CD4-positive, alpha-beta T cell treated with Interleukin-4 for 1 hour (primary cell): ENCODE results near the gene ZNF286A.
"Not testable (repeated sequence)": the region's sequence is repeated elsewhere in the genome, so short reads cannot be mapped to it uniquely, and the experiment has no call there.

Source experiments
- DNase-seq, 2 donors: peaks; one replicate each; pipeline ENCODE4 v3.0.0-alpha.2; 2020 to 2022

The ZNF286A gene

DNA sequence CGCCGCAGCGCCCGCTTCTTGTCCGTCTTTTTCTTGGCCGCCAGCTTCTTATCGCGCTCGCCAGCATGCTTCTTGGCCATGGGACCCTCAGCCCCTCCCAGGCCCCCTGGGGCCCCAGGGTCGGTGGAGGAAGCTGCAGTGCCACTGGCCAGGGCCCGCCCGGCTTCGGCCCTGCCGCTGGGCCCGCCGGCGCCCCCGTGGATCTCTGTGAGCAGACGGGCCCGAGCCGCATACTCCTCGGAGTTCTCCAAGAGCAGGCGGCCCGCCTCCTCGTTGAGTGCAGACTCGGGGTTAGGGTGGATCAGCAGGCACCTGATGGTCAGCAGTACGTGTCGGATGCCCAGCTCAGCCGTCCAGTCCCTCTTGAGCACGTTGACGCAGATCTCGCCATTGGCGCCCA lies 4.7 kb downstream of the ZNF286A start:
- DNase-seq = not testable (repeated sequence)

DNA sequence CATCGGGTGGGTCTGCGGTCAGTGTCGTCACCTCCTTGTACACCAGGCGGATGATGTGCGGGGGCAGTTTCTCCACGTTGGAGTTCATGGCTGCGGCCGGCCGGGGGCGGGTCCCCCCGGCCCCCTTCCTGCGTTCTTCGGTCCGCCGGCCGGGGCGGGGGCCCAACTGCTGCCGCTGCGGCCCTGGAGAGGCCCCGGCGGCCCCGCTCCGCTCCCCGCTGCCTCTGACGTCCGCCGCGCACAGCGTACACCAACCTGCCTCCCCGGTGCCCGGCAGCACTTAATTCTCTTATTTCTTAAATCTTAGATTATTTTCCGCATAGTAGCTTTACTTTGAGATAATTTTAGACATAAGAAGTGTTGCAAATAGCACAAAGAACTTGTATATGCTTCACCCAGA lies 5.3 kb downstream of the ZNF286A start:
- DNase-seq = not testable (repeated sequence)

DNA sequence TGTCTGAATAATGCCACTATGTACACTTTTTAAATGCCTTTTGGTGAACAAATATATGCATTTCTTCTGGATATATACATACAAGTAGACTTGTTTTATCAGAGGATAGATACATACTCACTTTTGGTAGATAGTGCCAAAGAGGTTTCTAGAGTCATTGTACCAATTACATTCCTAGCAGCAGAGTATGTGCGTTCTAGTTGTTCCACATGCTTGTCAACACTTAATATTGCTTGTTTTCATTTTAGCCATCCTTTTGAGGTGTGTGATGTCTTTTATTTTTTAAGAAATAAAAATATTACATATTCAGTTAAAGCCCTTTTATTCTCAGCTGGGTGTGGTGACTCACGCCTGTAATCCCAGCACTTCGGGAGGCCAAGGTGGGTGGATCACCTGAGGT lies 9.3 kb downstream of the ZNF286A start:
- DNase-seq = not testable (repeated sequence)

DNA sequence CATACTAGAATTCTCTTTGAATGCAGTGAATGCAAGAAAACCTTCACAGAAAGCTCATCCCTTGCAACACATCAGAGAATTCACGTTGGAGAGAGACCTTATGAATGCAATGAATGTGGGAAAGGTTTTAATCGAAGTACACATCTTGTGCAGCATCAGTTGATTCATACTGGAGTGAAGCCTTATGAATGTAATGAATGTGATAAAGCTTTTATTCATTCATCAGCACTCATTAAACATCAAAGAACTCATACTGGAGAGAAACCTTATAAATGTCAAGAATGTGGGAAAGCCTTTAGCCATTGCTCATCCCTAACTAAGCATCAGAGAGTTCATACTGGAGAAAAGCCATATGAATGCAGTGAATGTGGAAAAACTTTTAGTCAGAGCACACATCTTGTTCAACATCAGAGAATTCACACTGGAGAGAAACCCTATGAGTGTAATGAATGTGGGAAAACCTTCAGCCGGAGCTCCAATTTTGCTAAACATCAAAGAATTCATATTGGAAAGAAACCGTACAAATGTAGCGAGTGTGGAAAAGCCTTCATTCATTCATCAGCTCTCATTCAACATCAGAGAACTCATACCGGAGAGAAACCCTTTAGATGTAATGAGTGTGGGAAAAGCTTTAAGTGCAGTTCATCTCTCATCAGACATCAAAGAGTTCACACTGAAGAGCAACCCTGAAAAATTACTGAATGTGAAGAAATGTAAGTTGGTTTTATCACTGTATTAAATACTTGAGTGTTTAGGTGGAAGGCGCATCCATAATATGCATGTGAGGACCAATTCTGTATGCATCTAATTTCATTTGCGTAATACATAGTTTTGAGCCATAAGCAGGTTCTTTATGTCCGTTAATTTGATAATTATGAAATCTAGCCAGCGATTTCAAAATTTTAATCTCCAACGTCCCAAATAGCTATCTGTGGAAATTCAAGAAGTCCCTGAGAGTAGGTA lies 17.3 kb downstream of the ZNF286A start:
- DNase-seq = not testable (repeated sequence)

GRCh38 chr17:15730535-15730934 lies 31.0 kb downstream of the ZNF286A start:
- not testable (repeated sequence) for DNase-seq

- not testable (repeated sequence) for DNase-seq
These were observed 32.3 kb downstream of the ZNF286A start, which contains the start of gene TBC1D26 for GRCh38 chr17:15731900-15732299. TBC1D26 (plus strand) TSS chr17:15732283; CDS start chr17:15735349, 3,066 bp downstream.

GRCh38 chr17:15733174-15733789 lies 33.7 kb downstream of the ZNF286A start:
- not testable (repeated sequence) for DNase-seq

DNA sequence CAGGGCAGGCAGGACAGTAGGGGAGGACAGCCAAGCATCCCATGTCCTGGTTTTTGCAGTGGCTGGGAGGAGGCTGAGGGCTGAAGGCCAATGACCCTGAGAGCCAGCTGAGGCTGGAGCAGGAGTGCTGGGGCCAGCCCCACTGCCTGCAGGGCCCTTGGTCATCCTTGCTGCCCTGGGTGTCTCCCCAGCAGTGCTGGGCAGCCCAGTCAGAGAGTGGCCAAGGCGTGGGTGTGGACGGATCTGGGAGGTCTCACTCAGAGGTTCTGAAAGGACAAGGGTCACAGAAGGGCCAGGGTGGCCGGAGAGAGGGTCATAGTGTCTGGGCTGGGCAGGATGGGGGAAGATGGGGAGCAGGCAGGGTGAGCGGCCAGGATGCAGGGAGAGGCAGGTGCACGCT lies 37.0 kb downstream of the ZNF286A start:
- DNase-seq = not testable (repeated sequence)

DNA sequence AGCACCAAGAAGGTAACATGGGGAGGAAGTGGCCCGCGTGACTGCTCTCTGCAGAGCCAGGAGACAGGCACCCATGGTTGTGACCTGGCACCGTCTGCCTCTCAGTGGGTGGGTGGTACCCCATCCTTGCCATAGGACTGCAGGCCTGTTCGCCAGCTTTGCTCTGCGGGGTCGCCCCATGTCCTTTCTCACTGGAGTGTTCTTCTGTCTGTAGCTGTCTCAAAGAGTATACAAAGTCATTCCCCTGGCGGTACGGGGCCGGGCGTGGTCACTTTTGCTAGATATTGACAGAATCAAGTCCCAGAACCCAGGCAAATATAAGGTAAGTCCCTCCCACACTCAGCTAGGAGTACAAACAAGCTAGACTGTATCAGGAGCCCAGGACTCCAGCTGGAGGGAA lies 38.5 kb downstream of the ZNF286A start:
- DNase-seq = no peak

GRCh38 chr17:15739259-15739658 lies 39.7 kb downstream of the ZNF286A start:
- DNase-seq = not testable (repeated sequence)

DNA sequence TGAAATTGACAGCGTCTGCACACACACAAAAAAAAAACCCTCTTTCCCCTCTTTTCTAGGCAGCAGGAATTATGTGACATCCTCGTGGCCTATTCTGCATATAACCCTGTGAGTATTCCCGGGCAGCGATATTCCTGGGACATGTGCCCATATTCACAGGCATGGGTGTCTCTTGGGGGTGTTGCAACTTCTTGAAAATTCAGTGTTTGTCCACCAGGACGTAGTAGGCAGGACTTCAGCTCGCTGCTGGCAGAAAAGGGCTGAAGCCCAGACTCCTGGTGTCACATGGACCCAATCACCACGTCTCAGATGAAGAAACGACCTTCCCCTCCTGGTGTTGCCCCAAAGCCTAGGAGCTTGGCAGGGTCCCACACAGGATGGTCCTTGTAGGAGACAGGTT lies 40.5 kb downstream of the ZNF286A start:
- not testable (repeated sequence) for DNase-seq

- DNase-seq = no peak
These were observed 41.1 kb downstream of the ZNF286A start for GRCh38 chr17:15740570-15741120.

GRCh38 chr17:15741624-15742023 lies 42.1 kb downstream of the ZNF286A start:
- DNase-seq = no peak

DNA sequence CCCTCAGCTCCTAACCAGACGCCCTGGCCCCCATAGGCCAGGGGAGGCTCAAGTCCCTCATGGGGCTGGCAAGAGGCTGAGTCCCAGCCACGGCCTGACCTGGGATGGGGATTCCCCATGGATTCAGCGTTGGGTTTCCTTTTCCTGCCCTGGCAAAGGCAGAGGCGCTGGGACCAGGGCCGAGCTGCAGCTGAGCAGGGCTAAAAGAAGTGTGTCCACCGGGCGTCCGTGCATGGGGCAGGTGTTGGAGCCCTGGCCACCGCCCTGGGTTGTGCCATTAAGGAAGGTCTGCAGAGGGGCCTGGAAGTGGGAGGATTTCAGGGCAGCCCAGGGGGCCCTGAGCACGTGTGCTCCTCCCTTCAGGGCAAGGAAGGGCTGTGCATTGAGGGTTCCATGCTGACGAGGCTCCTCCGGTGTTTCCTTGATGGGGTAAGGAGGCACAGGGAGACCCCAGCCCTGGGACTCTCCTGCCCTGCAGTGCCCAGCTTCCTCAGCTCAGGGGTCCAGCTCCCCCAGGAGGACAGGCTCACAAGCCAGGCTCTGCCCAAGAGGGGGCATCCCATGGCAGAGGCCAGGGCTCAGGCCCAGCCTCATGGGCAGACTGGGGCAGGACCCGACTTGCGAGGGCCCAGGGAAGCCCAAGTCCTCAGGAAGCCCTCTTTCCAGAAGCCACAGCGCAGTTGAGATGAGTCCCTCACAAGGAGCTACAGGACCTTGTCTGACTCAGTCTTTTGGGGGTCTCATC lies 42.7 kb downstream of the ZNF286A start:
- DNase-seq = no peak

DNA sequence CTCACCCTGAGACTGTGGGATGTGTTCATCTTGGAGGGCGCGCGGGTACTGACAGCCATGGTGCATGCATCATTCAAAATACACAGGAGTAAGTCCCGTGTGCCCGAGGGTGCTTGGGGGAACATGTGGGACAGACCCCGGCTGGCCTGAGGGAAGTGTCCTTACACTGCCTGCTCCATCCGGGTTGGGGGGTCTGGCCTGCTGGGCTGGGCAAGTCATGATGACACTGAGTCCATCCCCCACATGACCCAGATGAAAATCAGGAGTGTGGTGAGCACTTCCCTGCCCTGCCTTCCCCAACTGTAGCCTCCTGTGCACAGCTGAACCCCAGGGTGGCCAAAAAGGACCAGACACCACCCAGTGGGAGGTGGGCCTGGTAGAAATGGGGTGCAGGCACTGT lies 43.4 kb downstream of the ZNF286A start:
- no peak for DNase-seq

DNA sequence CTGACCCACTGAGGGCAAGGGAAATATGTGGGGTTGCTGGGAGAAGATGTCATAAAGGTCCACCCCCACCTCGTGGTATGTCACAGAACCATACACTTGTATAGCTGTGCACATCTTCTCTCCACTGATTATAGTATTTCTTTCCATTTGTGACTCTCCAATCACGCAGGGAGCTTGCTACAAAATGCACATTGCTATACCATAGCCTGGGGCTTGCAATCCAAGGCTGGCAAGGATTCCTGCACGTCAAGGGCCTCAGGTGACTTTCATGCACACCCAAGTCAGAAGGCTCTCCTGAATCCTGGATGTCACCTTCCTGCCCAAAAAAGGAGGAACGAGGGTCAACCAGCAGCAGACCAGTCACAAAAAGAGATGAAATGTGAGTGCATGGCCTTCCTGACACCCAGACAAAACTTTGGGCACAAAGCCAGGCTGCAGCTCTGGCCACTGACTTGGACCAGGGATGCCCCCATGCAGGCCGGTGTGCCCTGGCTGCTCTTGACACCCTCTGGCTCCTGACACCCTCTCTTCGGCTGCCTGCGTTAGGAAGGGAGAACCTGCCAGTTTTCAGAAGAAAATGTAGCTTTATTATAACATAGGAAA lies 44.6 kb downstream of the ZNF286A start:
- DNase-seq = no peak

DNA sequence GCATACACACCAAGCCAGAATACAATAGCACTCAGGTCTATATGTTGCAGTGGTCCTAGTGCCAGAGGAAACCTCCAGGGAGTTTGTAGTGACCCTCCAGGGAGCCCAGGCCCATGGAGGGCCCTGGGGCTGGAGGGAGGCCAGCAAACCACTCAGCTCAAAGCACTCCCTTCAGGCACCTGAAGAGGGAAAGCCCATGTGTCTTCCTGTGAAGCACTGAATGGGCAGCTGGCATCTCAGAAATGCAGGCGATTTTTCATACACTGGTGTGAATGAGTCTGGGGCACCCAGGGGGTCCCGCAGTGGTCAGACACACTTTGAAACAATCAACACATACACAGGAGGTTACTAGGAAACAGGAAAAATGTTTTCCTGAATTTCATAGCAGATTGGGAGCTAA lies 45.3 kb downstream of the ZNF286A start:
- DNase-seq = no peak

GRCh38 chr17:15749403-15749802 lies 49.9 kb downstream of the ZNF286A start:
- not testable (repeated sequence) for DNase-seq

DNA sequence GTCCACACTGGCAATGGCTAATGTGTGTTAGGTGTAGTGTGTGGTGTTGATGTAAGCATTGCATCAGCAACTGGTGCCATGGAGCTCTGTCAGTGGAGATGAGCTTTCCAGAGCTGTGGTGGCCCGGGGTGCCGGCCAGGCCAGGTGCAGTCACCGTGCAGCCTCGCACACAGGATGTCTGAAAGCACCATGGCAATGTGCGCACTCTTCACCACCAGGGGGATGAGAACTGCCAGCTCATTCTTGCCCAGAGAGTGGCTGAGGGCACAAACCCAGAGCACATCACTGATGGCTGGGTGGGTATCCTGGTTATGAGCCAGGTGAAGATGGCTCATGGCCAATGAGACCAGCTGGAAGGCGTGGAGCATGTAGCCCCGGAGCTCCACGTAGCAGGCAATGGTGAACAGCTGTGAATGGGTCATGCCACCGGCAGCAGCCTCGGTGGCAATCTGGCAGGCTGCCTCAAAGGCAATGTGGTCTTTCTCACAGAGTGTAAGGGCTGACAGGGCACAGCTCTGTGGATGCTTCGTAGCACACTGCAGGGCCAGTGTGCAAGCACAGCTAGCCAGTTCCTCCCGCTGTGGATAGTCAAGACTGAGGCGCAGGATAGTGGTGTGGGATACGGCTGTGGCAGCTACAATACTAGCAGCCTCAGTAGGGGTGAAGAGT lies 69.4 kb downstream of the ZNF286A start:
- not testable (repeated sequence) for DNase-seq
